Right renal cortex interstitium (tissue), 3 donors: ENCODE data around the gene SLC24A2. TPM values are rescaled to one million over a fixed set of nuclear protein-coding genes. Genes with fewer than 3 reads are reported as not detected.
"Not testable (repeated sequence)": the region's sequence is repeated elsewhere in the genome, so short reads cannot be mapped to it uniquely, and the experiment has no call there.

Experiments used
- DNase-seq, 3 donors: peaks; one replicate each; pipeline ENCODE4 v3.0.0-alpha.2; 2013; ENCODE audit warnings: low read depth in 3 of 3, low spot score in 2 of 3
- polyA plus RNA-seq, 3 donors: library from polyadenylated mRNA; unstranded; fragments of 120-200 nt; gene quantifications; one replicate each; pipeline ENCODE4 v1.2.1, GENCODE V29; 2013; ENCODE audit not compliant: insufficient read length in 3 of 3

SLC24A2 gene
- under 1 TPM; 0.08 to 0.11 (median 0.10) TPM for polyA plus RNA-seq

DNA sequence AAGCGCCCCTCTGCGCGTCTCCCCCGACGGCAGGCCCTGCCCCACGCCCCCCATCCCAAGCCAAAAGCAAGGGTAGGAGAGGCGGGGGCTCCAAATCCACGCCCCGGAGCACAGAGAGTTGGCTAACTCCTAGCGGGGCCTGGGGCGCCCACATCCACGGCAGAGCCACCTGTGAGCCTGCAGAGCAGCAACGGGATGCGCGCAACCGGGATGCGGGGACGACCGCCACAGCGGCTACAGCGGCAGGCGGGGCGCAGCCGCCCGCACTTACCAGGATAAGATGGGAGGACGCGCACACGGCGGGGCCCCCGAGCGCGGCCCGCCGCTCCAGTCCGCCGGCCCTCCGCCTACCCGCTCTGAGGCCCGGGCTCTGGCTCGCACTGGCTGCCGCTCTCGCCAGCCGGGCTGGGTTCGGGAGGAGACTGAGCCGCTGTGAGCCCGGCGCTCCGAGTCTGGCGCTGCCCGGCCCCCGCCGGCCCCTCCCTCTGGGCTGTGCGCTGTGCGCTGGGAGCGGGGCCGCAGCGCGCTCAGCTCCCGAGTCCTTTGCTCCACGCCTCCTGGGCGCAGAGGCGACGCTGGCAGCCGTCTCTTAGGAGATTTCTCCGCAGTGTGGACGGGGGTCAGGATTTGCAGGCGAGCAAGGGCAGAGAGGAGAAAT, at the start of gene SLC24A2:
SLC24A2 (minus strand) TSS at position 424 of the 658 bp plus-strand sequence.
- no peak for DNase-seq

DNA sequence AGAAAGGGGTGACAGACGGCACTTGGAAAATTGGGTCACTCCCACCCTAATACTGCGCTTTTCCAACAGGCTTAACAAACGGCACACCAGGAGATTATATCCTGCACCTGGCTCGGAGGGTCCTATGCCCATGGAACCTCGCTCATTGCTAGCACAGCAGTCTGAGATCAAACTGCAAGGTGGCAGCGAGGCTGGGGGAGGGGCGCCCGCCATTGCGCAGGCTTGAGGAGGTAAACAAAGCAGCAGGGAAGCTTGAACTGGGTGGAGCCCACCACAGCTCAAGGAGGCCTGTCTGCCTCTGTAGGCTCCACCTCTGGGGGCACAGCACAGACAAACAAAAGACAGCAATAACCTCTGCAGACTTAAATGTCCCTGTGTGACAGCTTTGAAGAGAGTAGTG, 44.5 kb upstream of the SLC24A2 start:
- not testable (repeated sequence) for DNase-seq

DNA sequence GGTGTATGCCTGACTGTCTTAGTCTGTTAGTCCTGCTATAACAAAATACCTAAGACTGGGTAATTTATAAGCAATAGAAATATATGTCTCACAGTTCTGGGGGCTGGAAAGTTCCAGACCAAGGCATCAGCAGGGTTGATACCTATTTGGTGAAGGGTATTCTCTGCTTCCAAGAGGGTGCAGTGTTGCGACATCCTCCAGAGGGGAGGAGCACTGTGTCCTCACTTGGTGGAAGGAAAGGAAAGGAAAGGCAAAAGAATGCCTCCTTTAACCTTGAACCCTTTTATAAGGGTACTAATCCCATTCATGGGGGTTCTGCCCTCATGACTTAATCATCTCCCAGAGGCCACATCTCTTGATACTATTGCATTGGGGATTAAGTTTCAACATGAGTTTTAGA, 42.0 kb upstream of the SLC24A2 start:
- no peak for DNase-seq

DNA sequence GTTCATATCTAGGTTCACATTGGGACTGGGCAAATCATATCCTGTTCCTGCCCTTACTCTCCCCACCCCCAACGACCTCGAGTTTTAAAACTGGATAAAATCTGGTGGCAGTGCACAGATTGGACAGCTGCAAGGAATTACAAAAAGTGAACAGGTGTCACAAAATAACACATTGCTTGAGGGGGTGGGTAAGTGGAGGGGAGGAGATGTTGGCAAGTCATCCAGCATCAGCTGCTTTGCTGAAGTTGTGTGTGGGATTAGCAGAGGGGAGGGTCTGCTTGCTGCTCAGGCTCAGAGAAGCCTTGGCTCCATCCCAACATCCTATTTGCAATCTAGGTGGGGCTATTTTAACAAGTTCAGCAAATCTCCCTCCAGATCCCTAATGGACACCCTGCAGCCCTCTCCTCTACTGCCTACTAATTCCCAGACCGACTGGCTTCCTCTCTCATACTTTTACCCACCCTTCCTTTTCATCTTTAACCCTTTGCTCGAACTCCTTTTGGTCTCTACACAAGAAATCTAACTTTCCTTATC, 39.8 kb upstream of the SLC24A2 start:
- DNase-seq: no peak

DNA sequence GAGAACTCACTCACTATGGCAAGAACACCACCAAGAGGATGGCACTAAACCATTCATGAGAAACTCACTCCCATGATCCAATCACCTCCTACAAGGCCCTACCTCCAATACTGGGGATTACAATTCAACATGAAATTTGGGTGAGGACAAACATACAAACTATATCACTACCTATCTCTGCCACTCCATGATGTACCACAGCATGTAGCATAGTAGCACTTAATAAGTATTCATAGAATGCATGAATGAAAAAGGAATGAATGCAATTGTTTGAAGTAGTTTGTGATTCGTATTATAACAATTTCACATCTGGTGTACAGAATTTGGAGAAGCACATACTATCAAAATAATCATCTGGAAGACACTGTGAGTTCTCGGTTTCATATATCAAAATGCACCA, 27.9 kb upstream of the SLC24A2 start:
- no peak for DNase-seq

DNA sequence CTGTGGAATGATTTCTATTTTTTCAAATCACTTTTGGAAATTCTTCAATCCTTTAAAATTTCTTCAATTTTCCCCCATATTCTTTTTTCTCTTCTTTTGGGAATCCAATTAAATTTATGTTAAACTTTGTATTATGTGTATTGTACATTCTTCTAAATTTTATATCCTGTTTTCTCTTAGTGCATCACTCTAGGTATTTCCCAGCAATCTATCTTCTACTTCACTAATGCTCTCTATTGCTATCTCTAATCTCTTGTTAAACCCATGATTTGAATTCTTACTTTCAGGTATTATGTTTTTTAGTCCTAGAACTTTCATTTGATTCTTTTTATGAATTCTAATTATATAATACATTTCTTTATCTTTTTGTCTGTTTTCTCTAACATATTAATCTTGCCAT, 23.4 kb upstream of the SLC24A2 start:
- DNase-seq: no peak

DNA sequence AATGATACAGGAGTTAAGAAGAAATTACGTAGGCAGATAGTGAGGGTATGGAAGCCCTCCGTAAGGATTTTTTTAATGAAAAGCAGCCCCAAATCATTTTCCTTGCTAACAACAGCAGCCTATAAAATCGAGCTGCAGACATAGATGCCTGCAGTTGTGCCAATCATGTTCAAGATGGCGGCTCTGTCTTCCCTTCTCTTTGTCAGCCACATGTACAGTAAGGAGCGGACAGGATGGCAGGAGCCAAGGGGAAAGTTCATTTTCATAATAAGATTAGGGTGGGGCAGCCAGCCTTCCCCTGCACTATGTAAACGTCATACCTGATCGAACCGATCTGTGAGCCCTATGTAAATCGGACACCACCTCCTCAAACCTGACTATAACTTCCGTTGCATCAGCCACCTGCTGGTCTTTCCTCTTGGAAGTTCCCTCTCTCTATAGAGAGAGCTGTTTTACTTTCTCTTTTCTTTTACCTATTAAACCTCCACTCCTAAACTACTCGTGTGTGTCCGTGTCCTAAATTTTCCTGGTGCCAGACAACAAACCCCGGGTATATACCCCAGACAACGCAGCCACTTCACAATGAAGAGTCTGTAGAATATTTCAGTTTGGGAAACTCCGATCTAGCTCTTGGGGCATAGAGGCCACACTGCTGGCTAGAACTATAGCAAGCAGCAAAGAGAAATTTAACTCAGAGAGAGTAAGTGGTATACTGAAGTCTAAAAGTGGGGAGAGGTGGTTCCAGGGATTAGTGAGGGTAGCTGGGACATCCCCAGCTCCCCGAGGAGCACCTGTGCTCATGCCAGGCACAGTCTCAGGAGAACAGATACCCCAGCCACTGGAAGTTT, 20.8 kb upstream of the SLC24A2 start:
- DNase-seq: no peak

DNA sequence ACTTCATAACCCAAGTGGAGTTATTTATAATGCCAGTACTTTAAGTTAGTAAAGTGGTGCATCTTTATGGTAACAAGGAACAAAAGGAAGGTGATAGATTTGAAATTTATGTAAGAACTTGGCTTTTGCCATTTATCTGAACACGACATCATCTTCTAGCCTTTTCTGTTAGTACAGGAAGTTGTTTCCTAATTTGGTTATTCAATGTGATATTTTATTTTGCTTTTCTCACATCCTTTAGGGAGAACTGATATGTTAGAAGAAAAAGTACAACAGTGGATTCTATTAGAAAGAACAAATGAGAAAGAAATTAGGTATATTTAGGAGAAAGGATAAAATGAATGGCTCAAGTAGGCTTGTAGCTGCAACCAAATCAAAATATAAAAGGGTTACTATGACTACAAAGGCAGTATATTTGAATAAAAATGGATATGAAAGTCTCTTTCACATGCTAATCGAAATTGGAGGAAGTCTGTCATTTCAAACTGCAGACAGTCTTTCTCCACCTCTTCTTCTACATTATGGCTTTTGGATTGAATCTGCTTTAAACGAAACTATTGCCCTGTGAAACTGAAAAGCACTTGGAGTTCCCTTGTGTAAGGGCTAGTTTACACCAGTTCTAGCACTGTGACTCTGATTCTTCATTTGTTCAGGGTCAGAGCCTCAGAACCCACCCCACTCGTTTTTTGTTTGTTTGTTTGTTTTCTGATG, 18.5 kb upstream of the SLC24A2 start:
- DNase-seq: no peak

DNA sequence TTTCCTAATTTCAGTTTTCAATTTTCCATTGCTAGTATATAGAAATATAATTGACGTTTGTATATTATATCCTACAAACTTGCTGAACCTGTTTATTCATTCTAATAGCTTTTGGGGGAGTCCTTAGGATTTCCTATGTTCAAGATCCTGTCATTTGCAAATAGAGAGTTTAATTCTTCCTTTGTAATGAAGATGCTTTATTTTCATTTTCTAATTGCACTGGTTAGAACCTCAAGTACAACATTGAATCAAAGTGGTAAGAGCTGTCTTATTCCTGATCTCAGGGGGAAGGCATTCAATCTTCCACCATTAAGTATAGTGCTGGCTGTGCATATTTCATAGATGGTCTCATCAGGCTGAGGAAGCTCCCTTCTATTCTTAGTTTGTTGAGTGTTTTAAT, 15.6 kb upstream of the SLC24A2 start:
- no peak for DNase-seq

DNA sequence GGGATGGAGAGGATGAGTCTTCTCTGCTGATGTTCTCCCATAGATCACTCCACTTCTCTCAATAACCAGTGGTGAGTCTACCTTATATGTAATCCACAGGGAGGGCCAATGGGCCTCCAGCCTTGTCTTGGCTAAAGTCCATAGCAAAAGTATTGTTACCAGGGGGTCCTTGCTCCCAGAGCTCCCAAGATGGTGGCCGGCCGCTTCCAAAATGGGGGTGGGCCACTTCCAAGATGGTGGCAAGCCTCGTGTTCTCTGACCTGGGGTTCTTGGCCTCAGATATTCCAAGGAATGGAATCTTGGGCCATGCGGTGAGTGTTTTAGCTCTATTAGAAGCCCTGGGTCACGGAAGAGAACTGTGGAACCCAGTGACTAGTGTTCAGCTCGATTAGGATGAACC, 12.0 kb upstream of the SLC24A2 start:
- no peak for DNase-seq

DNA sequence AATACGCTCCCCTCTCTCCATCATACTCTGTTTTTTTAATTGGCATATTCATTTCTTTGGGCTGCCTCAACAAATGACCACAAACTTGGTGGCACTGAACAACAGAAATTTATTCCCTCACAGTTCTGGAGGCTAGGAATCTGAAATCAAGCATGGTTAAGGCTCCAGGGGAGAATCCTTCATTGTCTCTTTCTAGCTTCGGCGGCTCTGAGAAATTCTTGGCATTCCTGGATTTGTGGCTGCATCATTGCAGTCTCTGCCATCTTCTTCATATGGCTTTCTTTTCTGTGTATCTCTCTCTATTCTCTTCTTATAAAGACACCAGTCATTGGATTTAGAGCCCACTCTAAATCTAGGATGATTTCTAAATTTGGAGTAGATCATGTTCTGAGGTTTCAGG, 10.9 kb upstream of the SLC24A2 start:
- DNase-seq: no peak

DNA sequence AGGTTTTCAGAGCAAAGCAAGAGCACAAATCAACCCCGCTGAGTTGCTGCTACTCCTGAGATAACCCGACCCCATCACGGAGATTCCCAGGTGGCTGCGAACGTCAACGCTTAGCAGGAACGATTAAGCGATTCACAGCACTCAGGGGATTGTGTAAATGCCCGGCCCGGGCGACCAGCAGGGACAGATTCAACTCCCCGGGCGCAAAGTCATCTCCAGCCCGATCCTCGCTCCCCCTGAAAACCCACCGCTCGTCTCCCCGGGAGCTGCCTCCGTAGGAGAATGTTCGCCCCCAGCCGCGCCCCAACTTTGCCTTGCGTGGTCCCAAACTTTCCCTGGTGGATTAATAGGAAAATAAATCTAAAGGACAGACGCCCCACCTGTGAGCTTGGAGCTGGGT, 685 bp downstream of the SLC24A2 start:
- DNase-seq: no peak

DNA sequence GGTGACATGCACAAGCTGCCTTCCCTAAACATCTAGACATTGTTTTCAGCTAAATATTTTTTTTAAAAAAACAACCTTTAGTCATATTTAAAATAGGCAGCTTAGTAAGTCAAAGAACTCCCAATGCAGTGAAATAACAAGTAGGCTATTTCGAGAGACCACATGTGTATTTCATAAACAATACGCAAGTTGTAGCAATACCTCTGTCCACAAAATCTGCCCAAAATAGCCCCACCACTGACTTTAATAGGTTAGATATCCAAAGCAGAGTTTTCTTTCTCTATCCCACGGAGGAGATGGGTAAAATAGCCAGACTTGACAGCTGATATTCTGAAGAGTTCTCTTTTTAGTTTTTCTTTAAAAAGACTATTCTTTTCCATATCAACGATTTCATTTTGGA, 1.2 kb downstream of the SLC24A2 start:
- no peak for DNase-seq

DNA sequence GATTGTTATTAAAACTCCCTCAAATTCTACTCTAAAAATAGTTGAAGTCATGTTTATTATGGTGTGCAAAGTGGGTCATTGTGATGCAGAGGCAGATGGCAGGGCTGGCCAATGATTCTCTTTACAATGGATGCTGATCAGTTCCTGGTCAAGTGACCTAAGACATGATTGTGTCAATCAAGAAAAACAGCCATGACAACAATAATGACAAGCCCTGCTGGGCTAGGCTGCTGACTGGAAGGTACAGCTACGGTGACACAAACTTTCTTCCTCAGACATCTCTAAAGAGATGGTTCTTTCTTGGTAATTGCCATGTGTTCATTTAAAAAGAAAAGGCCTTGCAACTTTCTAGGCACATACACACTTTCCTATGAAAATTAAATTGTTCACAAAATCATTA, 3.6 kb downstream of the SLC24A2 start:
- DNase-seq: no peak

DNA sequence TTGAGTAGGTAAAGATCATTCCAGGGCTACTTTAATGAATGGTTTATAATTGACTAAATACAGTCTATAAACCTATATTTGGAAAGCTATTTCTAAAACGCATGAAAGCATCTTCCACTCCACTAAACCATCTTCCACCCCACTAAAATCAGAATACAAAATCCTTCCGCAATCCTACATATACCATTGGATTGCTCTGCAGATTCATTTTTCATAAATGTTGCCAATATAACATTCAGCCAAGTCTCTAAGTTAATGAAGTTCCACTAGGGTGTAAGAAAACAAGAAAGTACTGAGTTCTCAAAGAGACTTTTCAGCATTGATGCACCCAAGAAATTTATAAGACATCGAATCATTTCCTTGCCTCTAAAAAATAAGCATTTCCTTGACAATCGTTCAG, 4.7 kb downstream of the SLC24A2 start:
- no peak for DNase-seq

DNA sequence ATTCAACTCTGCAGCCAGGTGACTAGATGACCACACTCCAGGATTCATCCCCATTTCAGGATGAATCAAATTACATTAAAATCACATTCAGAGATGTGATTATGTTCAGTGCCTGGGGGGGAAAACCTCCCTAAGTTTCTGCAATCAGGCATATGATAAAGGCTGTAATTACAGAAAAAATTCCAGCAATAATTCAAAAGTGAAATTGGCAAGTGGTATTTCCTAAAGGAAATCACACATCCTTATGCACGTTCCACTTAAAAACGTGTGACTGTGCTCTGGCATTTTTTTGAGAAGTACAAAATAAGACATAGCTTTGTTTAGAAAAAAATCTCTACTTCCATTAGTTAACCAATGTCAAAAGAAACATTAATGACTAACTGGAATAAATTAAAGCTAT, 5.3 kb downstream of the SLC24A2 start:
- no peak for DNase-seq

DNA sequence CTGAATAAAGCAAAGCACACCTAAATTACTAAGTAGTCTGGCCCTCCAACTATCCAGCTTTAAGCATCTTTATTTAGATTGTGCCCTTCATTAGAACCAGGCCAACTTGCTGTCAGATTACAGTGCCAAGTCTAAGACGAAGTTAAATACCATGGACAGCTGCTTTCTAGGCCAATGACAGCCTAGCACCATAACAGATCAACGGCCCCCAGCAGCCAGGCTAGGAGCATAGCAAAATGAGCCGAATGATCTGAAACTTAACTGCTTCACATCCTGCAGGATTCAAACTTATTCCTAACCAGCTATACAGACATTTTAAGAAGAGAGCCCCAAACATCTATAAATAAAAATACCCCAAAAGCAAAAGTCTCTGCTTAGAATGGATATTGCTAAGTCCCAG, 6.8 kb downstream of the SLC24A2 start:
- DNase-seq: peak; percentile 3 to 23 (median 21)

DNA sequence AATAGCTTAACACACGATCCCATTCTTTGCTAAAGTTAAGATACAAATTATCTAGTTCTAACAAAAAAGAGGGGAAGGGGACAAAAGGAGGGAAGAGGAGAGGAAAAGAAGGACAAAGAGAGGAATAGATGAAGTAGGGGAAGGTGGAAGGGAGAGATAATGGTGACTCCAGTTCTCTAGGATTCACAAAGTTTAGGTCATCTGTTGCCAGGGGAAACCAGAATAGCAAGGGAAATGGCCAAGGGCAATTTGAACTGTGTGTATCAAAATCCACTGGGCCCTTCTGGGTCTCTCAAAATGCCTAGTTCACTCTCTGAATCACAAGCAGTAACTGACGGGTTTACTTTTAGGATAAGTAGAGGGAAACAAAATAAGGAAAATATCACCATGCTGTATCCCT, 7.6 kb downstream of the SLC24A2 start:
- no peak for DNase-seq

DNA sequence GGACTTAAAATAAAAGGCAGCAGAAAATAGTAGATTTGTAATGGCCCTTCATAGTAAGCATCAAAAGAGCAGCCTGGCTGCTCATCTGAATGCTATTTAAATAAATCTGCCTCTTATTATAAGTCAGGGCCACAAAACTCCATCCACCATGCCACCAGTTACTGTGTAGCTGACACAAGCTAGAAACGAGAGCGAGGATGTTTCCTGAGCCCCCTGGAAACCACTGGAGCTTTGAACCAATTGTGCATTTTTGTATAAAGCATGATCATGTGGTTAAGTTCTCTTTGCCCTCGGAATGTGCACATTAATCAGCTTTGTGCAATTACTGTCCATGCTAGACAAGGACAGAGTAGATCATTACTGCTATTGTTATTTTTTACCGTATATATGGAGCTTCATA, 17.4 kb downstream of the SLC24A2 start:
- DNase-seq: no peak

DNA sequence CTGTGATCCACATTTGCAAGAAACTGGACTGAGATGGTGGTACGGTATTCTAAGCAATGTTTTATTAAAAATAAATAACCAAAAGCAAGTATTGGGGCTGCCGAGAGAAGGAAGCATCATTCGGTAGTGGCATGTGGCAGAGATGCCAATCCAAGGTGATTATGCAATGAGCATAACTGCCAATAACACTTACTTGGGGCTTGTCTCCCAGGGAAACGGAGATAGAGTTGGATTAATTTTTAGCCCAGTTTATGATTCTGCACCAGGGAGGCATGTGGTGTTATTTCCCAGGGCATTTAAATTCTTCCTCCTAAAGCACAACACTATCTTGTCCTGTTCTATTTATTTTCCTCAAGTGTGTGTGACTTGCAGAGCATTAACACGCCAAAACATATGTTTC, 17.9 kb downstream of the SLC24A2 start:
- no peak for DNase-seq

DNA sequence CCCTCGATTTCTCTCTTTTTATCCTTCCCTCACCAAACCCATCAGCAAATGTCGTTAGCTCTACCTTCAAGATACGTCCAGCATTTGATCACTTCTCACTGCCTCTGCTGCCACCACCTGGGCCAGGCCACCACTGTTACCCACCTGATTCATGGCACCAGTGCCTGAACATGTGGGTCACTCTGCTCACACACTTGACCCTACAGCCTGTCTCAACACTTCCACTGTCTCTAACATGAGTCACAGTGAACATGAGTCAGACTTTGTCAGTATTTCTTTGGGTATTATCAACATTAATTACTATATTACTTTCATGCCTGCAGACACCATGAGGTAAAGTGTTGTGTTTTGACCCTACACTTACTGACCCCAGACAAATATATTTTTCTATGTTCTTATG, 19.6 kb downstream of the SLC24A2 start:
- DNase-seq: no peak
